GM18870 (cell line): ENCODE measurements around the gene TMEM72.

Experiments
- ATAC-seq: cut with Tn5 transposase; IDR thresholded peaks from one replicate; pipeline ENCODE4 v1.9.1; 2021; ENCODE audit warnings: moderate library complexity; ENCODE audit not compliant: unreplicated experiment

The TMEM72 gene

DNA sequence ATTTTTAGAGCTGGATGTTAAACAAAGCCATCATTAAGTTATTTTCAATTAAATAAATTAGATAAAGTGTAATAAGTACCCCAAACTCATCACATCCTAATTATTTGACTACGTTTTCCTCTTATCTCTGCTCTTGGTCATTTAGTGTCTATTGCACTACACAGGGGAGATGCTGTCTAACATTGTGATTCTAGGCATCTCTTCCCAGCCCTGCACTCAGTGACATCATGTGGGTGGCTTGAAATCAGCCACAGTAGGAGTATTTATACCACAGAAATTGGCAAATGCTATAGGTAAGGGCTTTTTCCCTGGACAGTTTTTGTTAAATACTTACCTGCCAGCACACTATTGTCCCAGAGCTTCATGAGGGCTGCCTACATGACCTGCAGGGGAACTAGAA lies 21.3 kb upstream of the TMEM72 start:
- no peak for ATAC-seq

DNA sequence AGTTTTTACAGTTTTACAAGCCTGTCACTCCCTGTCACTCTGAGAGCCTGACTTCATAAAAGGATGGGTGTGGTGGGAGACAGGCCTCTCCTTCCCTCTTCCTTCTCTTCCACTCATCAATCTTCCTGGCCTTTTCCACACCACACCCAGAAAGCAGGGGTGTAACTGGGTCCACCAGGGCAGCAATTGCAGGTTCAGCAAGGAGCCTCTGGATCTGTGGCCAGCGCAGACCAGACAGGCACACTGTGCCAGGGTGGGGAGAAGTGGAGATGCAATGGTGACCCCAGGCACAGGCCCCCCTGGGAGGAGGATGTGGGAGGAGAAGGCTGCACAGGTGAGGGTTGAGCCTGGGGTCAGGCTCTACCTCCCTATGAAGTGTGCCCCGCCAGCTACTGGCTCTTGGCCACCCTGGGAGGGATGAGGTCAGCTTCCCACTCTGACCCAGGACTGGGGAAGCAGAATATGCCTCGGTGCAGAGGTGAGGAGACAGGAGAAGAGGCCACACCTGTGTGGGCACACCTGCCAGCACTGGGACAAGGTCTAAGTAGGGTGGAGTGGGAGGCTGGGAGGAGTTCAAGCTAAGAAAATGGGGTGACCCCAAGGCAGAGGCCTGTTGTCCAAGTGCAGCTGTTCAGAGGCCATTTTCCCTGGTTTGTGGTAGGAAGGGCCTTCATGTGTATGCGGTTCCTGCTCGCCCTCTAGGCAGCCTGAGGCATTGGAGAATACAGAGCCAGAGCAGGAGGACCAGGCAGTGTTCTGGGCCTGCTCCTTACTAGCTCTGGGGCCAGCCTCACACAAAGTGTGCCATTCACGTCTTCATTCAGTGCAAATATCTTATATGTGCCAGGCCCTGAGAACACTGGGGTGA lies 20.2 kb upstream of the TMEM72 start:
- ATAC-seq, result no peak

DNA sequence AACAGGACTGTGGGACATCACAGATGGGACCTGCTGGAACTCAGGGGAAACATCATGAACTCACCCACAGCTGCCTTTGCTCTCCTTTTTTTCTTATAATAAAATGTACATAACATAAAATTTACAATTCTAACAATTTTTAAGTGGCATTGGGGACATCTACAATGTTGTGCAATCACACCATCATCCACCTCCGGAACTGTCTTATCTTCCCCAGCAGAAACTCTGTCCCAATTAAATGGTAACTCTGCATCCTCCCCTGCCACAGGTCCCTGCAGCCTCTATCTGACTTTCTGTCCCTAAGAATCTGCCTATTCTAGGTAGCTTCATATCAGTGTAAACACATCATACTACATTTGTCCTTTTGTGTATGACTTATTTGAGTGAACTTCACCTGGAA lies 19.4 kb upstream of the TMEM72 start:
- ATAC-seq, result no peak

DNA sequence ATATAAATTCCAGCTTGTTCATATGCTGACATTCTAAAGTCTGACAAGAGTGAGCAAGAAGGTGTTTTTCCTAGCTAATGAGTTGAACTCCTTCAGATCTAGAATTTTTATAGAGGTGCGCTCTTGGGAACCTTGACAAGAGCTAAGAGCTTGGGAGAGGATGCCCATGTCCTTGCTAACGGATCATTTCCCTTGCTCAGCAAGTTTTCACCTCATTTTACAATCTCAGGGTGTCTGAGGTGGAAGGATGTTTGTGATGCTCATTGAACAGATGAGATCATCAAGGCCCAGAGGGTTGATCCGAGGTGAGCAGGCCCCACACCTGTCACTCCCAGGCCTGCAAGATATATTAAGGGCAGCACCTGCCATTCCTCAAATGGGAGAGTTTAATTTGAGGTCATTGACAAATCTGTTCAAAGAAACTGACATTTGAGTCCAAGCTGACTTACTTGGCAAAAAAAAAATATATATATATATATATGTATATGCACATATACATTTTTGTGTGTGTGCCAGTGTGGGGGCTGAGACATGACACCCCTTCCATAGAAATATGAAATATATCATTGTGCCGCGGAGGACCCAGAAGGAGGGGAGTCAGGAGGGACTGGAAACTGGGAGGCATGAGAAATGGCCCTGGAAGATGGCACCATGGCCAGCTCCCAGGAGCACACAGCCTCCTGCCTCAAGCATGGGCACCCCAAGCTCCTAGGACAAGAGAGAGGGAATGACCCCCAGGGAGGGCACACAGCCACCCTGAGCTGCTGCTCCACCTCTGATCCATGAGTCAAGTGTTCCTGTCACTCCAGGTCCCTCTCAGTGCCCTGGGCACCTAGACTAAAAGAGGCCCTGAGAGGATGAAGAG lies 17.3 kb upstream of the TMEM72 start:
- no peak for ATAC-seq

DNA sequence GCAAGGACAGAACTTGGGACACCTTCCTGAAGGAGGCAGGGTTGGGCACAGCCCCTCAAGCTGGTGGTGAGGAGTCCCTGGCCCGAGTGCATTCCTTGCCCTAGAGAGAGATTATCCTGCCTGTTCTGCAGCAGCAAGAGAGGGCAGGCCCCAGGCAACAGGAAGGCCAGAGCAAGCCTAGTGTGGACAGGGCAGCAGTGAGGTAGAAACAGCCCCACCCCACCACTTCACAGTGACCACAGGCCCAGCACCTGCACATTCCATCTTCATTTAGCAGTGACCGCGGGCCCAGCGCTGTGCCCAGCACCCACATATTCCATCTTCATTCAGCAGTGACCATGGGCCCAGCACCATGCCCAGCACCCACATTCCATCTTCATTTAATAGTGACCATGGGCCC lies 16.4 kb upstream of the TMEM72 start:
- no peak for ATAC-seq

DNA sequence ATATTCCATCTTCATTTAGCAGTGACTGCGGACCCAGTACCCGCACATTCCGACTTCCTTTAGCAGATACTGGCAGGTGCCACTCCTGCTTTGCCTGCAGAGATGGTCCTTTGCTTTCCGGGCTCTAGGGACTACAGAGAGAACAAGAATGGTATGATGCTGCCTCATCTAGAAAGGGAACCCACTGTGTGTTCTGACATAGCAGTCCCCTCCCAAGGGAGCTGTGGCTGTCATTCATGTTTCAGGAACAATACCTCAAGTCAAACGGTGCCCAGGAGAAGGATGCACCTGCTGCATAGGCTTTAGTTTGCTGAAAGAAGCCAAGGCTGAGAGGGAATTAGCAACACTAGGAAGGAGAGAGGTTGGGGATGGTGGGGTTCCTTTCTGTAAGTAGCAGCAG lies 15.9 kb upstream of the TMEM72 start:
- no peak for ATAC-seq

DNA sequence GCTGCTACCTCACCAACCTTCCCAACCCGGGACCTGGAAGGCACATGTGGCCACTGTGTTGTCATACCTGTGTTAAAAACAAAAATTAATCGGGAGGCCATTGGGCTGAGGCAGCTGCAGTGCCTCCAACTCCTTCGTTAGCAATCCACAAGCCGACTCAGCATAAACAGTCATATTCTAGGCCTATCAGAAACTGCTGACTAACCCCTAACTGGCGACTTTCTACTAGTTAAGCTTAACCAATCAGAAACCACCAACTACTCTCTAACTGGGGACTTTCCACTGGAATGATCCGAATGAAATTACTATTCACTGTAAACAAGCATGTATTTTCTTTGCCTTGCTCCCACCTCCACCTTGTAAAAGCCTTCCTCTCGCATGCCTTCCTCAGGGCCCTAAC lies 14.1 kb upstream of the TMEM72 start:
- no peak for ATAC-seq

DNA sequence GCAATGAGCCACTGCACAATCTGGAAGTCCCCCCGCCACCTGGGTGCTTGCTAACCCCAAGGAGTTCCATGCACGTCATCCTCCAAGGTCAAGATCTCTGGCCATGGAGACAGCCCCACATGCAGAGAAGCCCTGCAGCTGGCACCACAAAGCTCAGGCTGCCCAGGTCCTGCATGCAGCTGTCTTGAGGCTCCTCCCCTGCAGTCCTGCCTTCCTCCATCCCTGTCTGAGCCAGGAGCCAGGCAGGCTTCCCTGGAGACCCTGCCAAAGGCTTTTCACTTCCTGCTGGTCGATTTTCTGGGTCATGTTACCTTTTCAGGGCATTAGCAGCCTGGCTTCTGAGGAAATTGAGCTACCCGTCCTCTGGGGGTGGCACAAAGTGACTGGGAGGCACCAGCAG lies 12.5 kb upstream of the TMEM72 start:
- ATAC-seq, result no peak

DNA sequence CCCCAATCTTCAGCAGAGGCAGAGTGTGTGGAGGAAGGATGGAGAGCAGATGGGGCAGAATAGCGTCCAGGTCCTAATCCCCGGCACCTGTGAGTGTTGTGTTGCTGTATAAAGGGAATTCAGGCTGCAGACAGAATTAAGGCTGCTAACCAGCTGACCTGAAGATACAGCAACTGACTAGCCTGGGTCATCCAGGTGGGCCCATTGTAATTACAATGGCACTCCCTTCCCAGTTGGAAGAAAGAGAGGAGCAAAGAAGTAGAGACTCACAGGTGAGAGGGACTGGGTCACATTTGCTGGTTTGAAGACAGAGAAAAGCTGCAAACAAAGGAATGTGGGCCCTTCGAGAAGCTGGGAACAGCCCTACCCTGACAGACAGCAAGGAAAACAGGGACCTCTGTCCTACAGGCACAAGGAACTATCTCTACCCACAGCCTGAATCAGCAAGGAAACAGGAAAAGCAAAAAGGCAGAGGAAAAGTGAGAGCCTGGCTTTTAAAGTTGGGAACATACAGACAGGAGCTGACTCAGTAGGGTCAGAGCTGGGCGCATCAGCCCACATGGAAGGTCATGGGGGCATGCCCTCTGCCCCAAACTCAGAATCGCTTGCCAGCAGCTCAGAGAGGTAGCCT lies 11.6 kb upstream of the TMEM72 start:
- no peak for ATAC-seq

DNA sequence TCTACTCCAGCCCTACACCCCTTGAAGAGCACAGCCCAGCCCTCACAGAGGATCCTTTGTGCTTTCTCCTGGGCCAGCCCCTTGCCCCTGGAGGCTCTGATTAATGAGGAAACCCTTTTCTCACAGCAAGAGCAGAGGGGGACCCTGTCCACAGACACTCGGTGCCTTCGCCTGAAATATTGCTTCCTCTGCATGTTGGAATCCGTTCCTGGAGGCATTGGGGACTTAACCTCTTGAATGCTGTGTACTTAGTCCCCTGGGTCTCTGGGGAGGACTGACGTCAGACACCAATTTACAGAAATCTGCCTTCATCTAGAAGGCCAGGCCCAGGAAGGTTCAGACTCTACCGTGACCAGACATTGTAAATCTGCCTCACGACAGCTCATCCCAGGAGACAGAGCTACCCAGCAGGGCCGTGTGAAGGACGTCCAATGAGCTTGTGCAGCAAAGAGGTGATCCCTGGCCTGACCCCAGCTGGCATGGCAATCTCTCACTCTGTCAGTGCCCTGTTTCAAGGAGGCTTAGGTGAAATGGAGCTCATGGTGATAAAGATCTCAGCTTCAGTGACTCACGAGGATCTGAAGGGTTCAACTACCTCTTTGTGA lies 8.1 kb upstream of the TMEM72 start:
- no peak for ATAC-seq

DNA sequence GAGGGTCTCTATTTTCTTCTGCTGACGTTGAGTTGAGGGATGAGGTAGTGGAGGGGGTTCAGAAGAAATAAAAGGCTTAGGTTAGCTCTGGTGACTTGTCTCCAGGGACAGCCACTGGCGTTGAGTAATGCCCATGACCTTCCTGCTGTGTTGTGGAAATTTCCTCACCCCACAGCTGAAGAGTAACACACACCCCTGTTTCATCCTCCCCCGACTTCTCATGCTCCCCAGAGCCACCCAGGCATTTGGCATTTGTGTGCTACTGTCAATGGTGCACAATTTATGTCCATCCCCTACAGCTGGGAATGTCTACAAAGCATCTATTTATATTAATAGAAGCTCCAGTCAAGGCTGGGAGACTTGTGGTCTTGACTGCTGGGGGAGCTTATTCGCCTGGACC lies 4.7 kb upstream of the TMEM72 start:
- no peak for ATAC-seq

DNA sequence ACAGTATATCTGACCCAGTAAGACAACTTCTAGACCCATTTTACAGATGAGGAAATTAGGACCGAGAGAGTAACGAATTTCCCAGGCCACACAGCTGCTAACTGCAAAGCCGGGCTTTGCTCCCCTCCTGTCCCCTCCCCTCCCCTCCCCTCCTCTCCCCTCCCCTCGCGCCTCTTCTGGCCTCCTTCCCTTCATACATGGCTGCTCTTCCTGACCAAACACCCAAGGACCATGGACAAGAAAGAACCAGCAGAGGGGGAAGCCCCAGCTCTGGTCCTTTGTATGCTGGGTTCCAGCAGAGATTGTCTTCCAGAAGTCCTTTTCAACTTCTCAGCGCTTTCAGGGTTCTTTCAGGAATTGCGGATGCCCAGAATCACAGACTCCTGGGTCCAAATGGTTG lies 3.6 kb upstream of the TMEM72 start:
- ATAC-seq, result no peak

DNA sequence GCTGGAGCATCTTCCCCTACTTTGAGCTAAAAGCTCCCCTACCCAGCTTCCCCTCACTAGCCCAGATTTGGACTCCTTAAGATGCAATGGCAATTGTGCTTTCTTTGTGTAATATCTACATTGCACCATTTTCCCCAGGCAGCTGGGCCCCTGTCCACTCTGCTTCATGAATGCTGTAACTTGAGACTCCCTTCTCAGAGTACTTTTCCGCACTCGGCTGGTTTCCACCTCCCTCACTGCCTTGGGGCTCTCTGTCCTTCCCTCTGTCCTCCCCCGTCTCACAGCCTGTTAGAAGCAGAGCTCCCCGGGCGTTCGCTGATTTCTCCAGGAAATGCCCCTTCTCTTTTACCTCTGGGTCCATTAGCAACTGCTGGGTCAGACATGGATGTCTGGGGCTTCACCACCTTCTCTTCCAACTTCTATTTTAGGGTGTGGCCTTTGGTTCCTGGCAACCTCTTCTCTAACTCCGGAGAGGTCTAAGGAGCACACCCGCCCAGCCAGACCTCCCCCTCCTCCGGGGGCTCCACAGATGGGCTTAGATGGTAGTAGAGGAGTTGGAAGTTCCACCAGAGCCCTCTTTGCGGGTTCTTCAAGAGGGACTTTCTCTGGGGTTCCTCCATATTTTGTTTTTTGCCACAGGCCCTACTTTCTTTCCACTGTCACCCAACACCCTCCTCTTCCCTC lies 2.9 kb upstream of the TMEM72 start:
- no peak for ATAC-seq

DNA sequence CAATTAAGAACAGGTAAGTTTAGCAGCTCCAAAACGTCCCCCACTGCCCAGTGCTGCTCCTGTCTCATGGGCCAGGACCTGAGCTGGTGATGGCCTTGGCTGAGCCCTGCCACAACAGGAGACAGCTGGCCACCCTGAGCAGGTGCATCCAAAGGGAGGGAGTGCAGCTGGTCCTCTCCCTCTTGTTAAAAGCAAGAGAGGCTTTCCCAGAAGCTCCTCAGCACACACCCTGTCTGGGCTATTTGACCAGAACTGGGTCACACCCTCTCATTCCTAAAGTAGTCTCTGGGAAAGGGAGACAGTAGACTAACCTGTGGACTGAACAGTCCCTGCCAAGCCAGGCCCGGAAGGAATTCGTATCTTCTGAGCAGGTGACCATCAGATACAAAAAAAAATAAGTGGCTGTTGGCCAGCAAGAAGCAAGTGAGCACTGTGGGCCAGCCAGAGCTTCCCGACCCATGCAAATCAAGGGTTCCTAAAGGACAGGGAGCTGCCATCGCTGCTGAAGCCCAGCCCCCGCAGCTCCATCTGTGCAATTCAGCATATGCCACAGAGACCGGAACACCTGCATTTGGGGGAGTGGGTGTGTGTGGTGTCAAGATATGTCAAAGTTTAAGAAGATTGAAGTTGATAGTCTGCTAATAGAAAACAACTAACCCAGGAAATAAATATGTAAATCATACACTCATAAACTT lies 2.1 kb upstream of the TMEM72 start:
- no peak for ATAC-seq

DNA sequence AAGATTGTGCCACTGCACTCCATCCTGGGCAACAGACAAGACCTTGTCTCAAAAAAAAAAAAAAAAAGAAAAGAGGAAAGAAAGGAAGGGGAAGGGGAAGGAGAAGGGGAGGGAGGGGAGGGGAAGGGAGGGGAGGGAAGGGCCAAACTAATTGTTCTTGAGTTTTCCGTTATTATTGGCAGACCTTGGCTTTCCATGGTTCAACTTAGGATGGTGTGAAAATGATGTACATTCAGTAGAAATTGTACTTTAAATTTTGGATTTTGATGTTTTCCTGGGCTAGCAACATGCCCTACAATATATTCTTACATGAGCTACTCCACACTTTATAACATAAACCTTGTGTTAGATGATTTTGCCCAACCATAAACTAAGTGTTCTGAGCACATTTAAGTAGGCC lies 1.2 kb upstream of the TMEM72 start:
- ATAC-seq, result no peak

DNA sequence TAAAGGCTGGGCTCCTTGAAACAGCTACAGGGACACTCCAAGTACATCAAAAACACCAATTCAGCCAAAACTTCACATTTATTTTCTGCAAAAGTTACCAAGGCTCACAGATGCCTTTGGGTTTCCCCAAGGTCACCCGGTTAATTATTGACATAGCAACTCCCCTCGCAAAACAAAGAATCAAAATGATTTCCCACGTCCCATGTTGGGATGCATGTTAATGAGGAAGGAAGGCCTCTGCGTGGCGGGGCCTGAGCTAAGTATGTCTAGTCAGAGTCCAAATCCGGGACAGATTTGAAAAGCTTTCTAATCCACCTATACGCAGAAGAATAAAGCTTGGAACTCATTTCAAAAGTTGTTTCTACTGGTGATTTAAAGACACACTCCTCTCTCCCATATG lies 535 bp upstream of the TMEM72 start:
- ATAC-seq, result no peak

DNA sequence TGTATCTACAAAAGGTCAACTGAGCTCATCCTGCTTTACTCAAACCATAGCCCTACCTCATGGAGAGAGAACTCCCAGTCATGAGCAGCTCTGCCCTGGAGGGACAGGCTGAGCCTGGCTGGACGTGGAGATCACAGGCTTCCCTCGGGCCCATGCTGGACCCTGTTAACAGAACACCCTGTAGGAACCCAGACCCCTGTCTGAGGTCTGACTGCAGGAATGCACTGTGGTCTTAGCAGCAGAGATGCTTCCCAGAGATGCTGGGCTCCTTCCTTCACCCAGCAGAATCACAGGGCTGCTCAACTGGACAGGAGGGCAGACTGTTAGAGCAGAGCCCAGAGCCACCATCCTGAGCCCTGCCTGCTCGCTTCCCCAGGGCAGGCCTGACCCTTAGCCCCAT lies 814 bp downstream of the TMEM72 start:
- ATAC-seq, result no peak

DNA sequence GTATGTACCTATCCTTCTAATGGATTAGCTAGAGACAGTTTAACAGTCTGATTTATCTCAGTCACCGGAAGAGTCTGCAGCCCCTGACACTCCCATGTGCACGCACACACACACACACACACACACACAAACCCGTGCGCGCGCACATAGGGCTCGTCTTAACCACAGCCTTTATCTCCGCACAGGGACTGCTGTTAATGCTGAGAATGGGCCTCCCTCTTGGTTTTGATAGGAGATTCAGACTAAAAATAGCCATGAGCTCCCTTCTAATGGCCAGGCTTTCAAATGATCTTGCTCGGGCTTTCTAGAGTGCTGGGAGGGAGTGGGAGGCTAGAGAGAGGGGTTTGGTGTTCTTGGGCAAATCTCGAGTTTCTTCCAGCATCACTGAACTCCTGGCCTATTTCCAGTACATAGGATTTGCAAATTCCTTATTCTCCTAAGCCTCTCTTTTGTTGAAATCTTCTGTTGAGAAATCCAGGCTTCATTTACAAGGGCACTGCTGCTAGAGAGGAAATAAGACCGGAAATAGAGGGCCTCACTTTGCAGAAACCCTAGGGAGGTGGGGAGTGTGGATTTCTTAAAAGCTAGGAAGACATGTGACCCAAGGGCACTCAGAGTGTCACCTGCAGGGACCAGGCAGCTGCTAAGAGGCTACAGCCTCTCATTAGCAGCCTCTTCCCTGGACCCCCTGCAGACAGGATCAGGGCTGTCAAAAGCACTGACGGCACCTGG lies 2.4 kb downstream of the TMEM72 start:
- ATAC-seq, result no peak

DNA sequence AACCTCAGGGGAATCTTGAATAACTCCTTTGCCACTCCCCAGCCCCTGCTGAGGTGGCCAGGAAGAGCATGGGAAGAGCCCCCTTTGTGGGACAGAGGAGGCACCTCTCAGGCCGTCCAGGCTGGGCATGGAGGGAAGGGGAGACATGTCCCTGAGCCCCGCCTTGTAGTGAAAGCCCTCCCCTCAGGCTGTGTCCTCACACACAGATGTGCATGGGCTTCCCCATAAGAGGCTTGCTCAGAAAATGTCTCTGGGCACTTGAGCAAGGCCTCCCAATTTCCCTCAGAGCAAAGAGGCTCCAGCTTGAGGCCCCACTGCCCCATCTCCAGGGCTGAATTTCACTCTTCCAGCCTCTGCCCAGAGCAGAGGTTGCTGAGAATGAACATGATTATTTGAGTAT lies 3.8 kb downstream of the TMEM72 start:
- no peak for ATAC-seq

DNA sequence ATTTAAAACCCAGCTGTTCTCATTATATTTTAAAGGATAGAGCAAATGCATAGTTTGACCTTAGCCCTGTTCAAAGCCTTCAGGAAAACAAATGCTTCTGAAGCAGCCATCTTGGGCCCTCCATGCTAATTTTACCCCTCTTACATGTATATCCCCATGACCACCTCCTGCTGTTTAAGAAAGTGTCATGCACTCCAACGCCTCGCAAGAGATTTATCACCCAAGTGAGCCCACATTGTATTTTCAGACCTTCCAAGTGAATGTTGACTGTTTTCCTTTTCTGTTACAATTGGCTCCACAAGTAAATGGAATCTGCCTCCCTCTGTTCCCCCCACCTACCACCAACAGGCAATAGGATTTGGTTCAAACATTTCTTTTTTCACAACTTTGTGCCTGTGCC lies 5.3 kb downstream of the TMEM72 start:
- ATAC-seq, result no peak
